Inferior parietal cortex (tissue), 1 donor: ENCODE measurements around the gene ELF1.

Experiments
- DNase-seq: peaks from one replicate; pipeline ENCODE4 v3.0.0-alpha.2; 2016; ENCODE audit errors: extremely low spot score

The ELF1 gene

GRCh38 chr13:41019011-41019487 is at the start of gene ELF1:
TSS of gene ELF1 (minus strand) at chr13:41019316. CDS start at chr13:40982054, 37,262 bp downstream.
- DNase-seq, result peak; percentile 49

- DNase-seq, result no peak
Measured at GRCh38 chr13:41065078-41065477, 46.0 kb upstream of the ELF1 start.

GRCh38 chr13:41064493-41064892 is 45.4 kb upstream of the ELF1 start:
- DNase-seq, result no peak

- DNase-seq, result peak; percentile 47
Measured at GRCh38 chr13:41061914-41062837, 43.1 kb upstream of the ELF1 start.

GRCh38 chr13:41061075-41061913 is 42.2 kb upstream of the ELF1 start, which contains the start of gene WBP4:
TSS of gene WBP4 (plus strand) at chr13:41061509. CDS start at chr13:41061674, 165 bp downstream.
- DNase-seq, result peak; percentile 96

- peak; percentile 87 for DNase-seq
Measured at GRCh38 chr13:41060724-41061074, 41.6 kb upstream of the ELF1 start.

- peak; percentile 80 for DNase-seq
Measured at GRCh38 chr13:41060082-41060723, 41.1 kb upstream of the ELF1 start.

GRCh38 chr13:41059456-41060081 is 40.5 kb upstream of the ELF1 start:
- peak; percentile 66 for DNase-seq

GRCh38 chr13:41058295-41059070 is 39.4 kb upstream of the ELF1 start:
- no peak for DNase-seq

- no peak for DNase-seq
Measured at GRCh38 chr13:41056826-41057711, 38.0 kb upstream of the ELF1 start.

- no peak for DNase-seq
Measured at GRCh38 chr13:41056194-41056593, 37.1 kb upstream of the ELF1 start.

GRCh38 chr13:41054919-41055619 is 36.0 kb upstream of the ELF1 start:
- no peak for DNase-seq

GRCh38 chr13:41054212-41054877 is 35.2 kb upstream of the ELF1 start:
- peak; percentile 50 for DNase-seq

- DNase-seq, result no peak
Measured at GRCh38 chr13:41053384-41053826, 34.3 kb upstream of the ELF1 start.

- DNase-seq, result no peak
Measured at GRCh38 chr13:41052441-41052840, 33.3 kb upstream of the ELF1 start.

- DNase-seq, result no peak
Measured at GRCh38 chr13:41049480-41050440, 30.6 kb upstream of the ELF1 start.

- no peak for DNase-seq
Measured at GRCh38 chr13:41048640-41049039, 29.5 kb upstream of the ELF1 start.
